HCT116 (cell line): ENCODE results near the gene PARM1. TPM values are rescaled to one million over a fixed set of nuclear protein-coding genes. Genes with fewer than 3 reads are reported as not detected.

Experiments used
- ATAC-seq: fragments of 200-7000 bp; cut with Tn5 transposase; 2 replicates; pipeline ENCODE4 v1.9.1; 2020; ENCODE audit warnings: mild to moderate bottlenecking, moderate library complexity
- BruUV-seq: library from RNA; stranded (reverse); fragments of 400-500 nt; replicated peaks from 2 replicates; lab custom pipeline; 2021; lab: Mats Ljungman, UMichigan
- CTCF ChIA-PET: fragments of 300-600 bp; sonication (Branson Sonifier 250); formaldehyde crosslinking; loops from one replicate; lab custom pipeline; 2021; ENCODE audit warnings: antibody characterized with exemption; lab: Charles Lee
- POLR2A ChIA-PET: fragments of 300-600, 350-600 bp; sonication (Branson Sonifier 250); formaldehyde crosslinking; loops from one replicate; lab custom pipeline; 2021; ENCODE audit warnings: antibody characterized with exemption; lab: Charles Lee
- RAD21 ChIA-PET, 2 experiments: fragments of 300-600 bp; sonication (Branson Sonifier 250); formaldehyde crosslinking; loops; one replicate each; lab custom pipeline; 2023; ENCODE audit warnings: low total read pairs in 2 of 2; ENCODE audit not compliant: uncharacterized antibody in 2 of 2, unreplicated experiment in 2 of 2, low non-redundant PET in 1 of 2; lab: Charles Lee
- DNase-seq: peaks from one replicate; pipeline ENCODE4 v3.0.0-alpha.2; 2010; ENCODE audit warnings: low read depth, low spot score
- H2AFZ ChIP-seq: fragments of 200-600 bp; shearing (Covaris generic), sonication (generic); 2 replicates; pipeline ENCODE4 v1.6.1; 2017; ENCODE audit warnings: low read depth, mixed run types, mixed read lengths, antibody characterized with exemption, low read length; ENCODE audit not compliant: poor library complexity, severe bottlenecking
- H3K27ac ChIP-seq: 2 replicates; pipeline ENCODE4 v1.5.1; 2012; ENCODE audit warnings: low read depth, low read length
- H3K27me3 ChIP-seq: fragments of 200-600 bp; sonication (generic); 2 replicates; pipeline ENCODE4 v1.6.1; 2016; ENCODE audit warnings: mixed run types, low read length, mixed read lengths; ENCODE audit not compliant: insufficient read depth
- H3K36me3 ChIP-seq, 2 experiments: fragments of 200-500 bp in 1 of 2; fragments of 200-600 bp in 1 of 2; sonication (Bioruptor generic) in 1 of 2; sonication (generic) in 1 of 2; 2 replicates each; pipeline versions ENCODE4 v1.5.1 to v1.6.1; 2014 to 2016; ENCODE audit warnings: low read length in 2 of 2, inconsistent platforms in 1 of 2, mixed read lengths in 1 of 2, mixed run types in 1 of 2; ENCODE audit not compliant: insufficient read depth in 2 of 2, control insufficient read depth in 1 of 2
- H3K4me1 ChIP-seq, 2 experiments: fragments of 200-600 bp in 1 of 2; sonication (generic) in 1 of 2; 2 replicates each; pipeline versions ENCODE4 v1.5.1 to v1.6.1; 2012 to 2017; ENCODE audit warnings: low read length in 2 of 2, inconsistent platforms in 1 of 2, mild to moderate bottlenecking in 1 of 2, mixed read lengths in 1 of 2, mixed run types in 1 of 2, moderate library complexity in 1 of 2; ENCODE audit not compliant: insufficient read depth in 2 of 2, control insufficient read depth in 1 of 2
- H3K4me2 ChIP-seq: fragments of 200-600 bp; sonication (generic); 2 replicates; pipeline ENCODE4 v1.6.1; 2017; ENCODE audit warnings: mixed run types, low read length, mixed read lengths
- H3K4me3 ChIP-seq, 2 experiments: fragments of 200-600 bp in 1 of 2; sonication (generic) in 1 of 2; replicated peaks in 1 of 2; 2 replicates each; pipeline ENCODE4 v1.5.1; 2011 to 2016; ENCODE audit warnings: low read length in 2 of 2, control low read depth in 1 of 2, low read depth in 1 of 2, mild to moderate bottlenecking in 1 of 2, mixed read lengths in 1 of 2, mixed run types in 1 of 2
- H3K79me2 ChIP-seq: fragments of 200-600 bp; sonication (generic); 2 replicates; pipeline ENCODE4 v1.6.1; 2017; ENCODE audit warnings: mild to moderate bottlenecking, mixed run types, low read length, moderate library complexity, mixed read lengths; ENCODE audit not compliant: insufficient read depth
- H3K9ac ChIP-seq: fragments of 200-600 bp; sonication (generic); 2 replicates; pipeline ENCODE4 v1.6.1; 2016; ENCODE audit warnings: low read length, mixed read lengths
- H3K9me2 ChIP-seq: fragments of 200-600 bp; sonication (generic), shearing (Covaris generic); 2 replicates; pipeline ENCODE4 v1.6.1; 2017; ENCODE audit warnings: mixed run types, mild to moderate bottlenecking, moderate library complexity; ENCODE audit not compliant: insufficient read depth
- H3K9me3 ChIP-seq, 2 experiments: fragments of 200-500 bp in 1 of 2; fragments of 200-600 bp in 1 of 2; sonication (Bioruptor generic) in 1 of 2; sonication (generic) in 1 of 2; 2 replicates each; pipeline ENCODE4 v1.6.1; 2014 to 2017; ENCODE audit warnings: low read length in 2 of 2, mixed read lengths in 2 of 2, inconsistent platforms in 1 of 2, low read depth in 1 of 2, mild to moderate bottlenecking in 1 of 2, mixed run types in 1 of 2, moderate library complexity in 1 of 2; ENCODE audit not compliant: control insufficient read depth in 1 of 2, insufficient read depth in 1 of 2
- H4K20me1 ChIP-seq: fragments of 200-600 bp; sonication (generic), shearing (Covaris generic); 2 replicates; pipeline ENCODE4 v1.6.1; 2017; ENCODE audit warnings: mixed run types, mild to moderate bottlenecking, moderate library complexity; ENCODE audit not compliant: insufficient read depth
- CBX3 ChIP-seq: IDR thresholded peaks from 2 replicates; pipeline ENCODE4 v1.6.1; 2012; ENCODE audit warnings: low read depth
- CTCF ChIP-seq, 3 experiments: fragments of 200-600 bp in 1 of 3; sonication (generic) in 1 of 3; IDR thresholded peaks in 2 of 3; conservative IDR thresholded peaks in 1 of 3; 2 replicates each; pipeline ENCODE4 v1.5.1; 2012 to 2017; ENCODE audit warnings: low read depth in 2 of 3, low read length in 2 of 3, antibody characterized with exemption in 1 of 3, borderline replicate concordance in 1 of 3, control low read depth in 1 of 3, mild to moderate bottlenecking in 1 of 3, mixed read lengths in 1 of 3, mixed run types in 1 of 3, moderate library complexity in 1 of 3; ENCODE audit not compliant: insufficient read depth in 1 of 3
- POLR2A ChIP-seq: IDR thresholded peaks from 2 replicates; pipeline ENCODE4 v1.7.0; 2011; ENCODE audit warnings: borderline replicate concordance; ENCODE audit not compliant: insufficient read depth, insufficient read length; ENCODE audit errors: extremely low read depth
- SIN3A ChIP-seq: IDR thresholded peaks from 2 replicates; pipeline ENCODE4 v1.6.1; 2012; ENCODE audit warnings: low read depth
- YY1 ChIP-seq: IDR thresholded peaks from 2 replicates; pipeline ENCODE4 v1.6.1; 2011; ENCODE audit warnings: low read length, low read depth, moderate library complexity, mild to moderate bottlenecking; ENCODE audit not compliant: insufficient replicate concordance; ENCODE audit errors: extremely low read depth
- intact Hi-C: fragments of 100-400 bp; cut with micrococcal nuclease; formaldehyde crosslinking; loops from 2 replicates; pipeline ENCODE4 v1.10.0; 2022
- total RNA-seq: library from RNA; stranded (reverse); gene quantifications from one replicate; pipeline ENCODE4 v1.2.1, GENCODE V29; 2021; ENCODE audit not compliant: unreplicated experiment

The PARM1 gene
- total RNA-seq, 1 experiment from 2014 or later: 11.7 TPM

DNA sequence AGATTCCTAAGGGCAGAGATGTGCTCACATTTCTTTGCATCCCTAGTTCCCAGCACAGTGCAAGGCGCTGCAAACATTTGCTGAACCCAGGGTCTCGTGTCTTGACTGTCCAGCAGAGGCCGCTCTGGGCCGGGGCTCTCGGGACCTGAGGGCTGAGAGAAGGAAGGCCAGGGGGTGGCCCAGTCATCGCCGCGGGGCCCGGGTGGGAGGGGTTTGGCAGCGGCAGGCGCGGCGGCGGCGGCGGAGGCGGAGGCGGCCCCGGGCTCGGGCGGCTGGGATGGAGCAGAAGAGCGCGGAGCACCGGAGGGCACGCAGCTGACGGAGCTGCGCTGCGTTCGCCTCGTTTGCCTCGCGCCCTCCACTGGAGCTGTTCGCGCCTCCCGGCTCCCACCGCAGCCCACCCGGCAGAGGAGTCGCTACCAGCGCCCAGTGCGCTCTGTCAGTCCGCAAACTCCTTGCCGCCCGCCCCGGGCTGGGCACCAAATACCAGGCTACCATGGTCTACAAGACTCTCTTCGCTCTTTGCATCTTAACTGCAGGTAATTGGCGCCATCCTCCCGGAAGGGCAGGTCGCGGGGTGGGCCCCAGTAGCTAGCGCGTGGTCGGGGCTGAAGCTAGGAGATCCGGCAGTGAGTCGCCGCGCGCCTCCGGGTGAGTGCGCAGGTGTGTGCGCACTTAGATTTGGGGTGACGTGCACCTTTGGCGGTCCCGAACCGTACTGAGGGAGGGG is at the start of gene PARM1 (continued):
- no peak for TF ChIP-seq POLR2A
- TF ChIP-seq YY1: peak; percentile 73
- peak; percentile 82 to 84 (median 83) for TF ChIP-seq CTCF (IDR thresholded peaks at IDR 0.05 in 2 of 3, conservative IDR thresholded peaks at IDR 0.05 in 1 of 3; ENCODE audit: borderline replicate concordance in 1 of 3, insufficient read depth in 1 of 3, low read depth in 2 of 3, low read length in 2 of 3)
- 0 out of 2 replicates have a peak, but pooled peaks have one; percentile 17 for TF ChIP-seq CBX3

GRCh38 chr4:74884266-74884665 is 48.6 kb upstream of the PARM1 start:
- no peak for ATAC-seq
- no peaks in the 10 kb centered on the region for H4K20me1 ChIP-seq
- TF ChIP-seq SIN3A: no peak
- no peaks in the 10 kb centered on the region for H3K27me3 ChIP-seq
- intact Hi-C loops: no loop called here
- H3K27ac ChIP-seq: no peak overlapping the region
- no peak overlapping the region for H3K4me2 ChIP-seq
- ChIA-PET POLR2A (no interaction called here), RAD21 (no interaction called here), CTCF (interaction anchor here (1.0 to 1.6 kb wide), 2 partner anchors 10 kb away, joined by 4 read pairs; no protein-coding TSS in a partner anchor)
- no peaks in the 10 kb centered on the region for H3K9me3 ChIP-seq
- DNase-seq: no peak
- no peaks in the 10 kb centered on the region for H3K36me3 ChIP-seq
- H3K4me1 ChIP-seq: no peaks in the 10 kb centered on the region
- BruUV-seq: no TSS peak
- no peak overlapping the region for H3K9ac ChIP-seq
- no peaks in the 10 kb centered on the region for H3K9me2 ChIP-seq
- no peak overlapping the region for H3K4me3 ChIP-seq
- no peaks in the 10 kb centered on the region for H3K79me2 ChIP-seq
- no peak overlapping the region for H2AFZ ChIP-seq
